ENCODE data around the gene GYPE.
"Not testable (repeated sequence)": the region's sequence is repeated elsewhere in the genome, so short reads cannot be mapped to it uniquely, and the experiment has no call there.

Gene GYPE

DNA sequence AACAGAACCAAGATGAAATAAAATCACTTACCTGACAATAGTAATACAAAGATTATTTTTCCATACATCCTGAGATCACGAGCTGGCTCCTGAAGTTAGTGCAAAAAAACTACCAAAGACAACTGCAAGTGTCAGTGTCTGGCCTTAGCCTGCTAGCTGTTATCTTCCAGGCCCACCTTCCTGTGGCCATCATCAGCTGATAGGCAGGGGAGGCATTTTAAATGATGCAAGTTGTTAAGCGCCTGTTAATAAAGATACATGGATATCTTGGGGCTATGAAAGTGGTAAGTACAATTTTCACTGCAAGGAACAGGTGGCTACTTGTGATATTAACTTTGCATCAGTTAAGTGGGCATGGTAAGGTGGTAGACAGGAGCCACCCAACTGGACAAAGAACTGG lies at the start of gene GYPE:
TSS of gene GYPE (minus strand) at position 120 of the 400 bp plus-strand sequence. CDS start at position 68, 52 bp downstream.
- not testable (repeated sequence) for DNase-seq (ENCODE audit: low read depth in 1 of 2, low spot score in 1 of 2)

DNA sequence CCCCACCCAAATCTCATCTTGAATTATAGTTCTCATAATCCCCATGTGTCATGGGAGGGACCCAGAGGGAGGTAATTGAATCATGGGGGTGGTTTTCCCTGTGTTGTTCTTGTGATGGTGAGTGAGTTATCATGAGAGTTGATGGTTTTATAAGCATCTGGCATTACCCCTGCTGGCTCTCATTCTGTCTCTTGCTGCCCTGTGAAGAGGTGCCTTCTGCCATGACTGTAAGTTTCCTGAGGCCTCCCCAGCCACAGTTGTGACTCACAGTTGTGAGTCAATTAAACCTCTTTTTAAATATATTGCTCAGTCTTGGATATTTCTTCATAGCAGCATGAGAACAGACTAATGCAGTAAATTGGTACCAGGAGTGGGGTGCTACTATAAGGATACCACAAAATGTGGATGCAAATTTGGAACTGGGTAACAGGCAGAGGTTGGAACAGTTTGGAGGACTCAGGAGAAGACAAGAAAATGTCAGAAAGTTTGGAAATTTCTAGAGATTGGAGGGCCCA lies 46.2 kb upstream of the GYPE start:
- DNase-seq (ENCODE audit: low read depth in 1 of 2, low spot score in 1 of 2) = not testable (repeated sequence)

GRCh38 chr4:143950967-143951366 lies 45.6 kb upstream of the GYPE start:
- DNase-seq (ENCODE audit: low read depth in 1 of 2, low spot score in 1 of 2) = not testable (repeated sequence)

DNA sequence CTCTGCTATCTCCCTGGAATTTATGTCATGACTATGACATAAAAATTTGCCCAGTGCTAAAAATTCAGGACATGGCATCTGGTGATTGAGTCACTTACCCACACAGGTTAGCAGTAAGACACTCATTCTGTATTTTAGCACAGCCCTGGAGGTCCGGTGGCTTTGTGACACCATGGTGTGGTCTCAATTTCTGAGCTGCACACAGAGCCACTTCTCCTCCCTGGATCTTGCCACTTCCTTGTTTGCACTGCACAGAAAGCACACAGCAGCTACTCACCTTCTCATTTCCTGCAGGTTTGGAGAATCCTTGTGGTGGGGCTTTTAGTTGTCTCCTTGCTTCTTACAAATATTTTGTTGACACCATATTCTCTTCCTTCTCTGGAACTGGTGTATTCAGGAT lies 44.8 kb upstream of the GYPE start:
- not testable (repeated sequence) for DNase-seq (ENCODE audit: low read depth in 1 of 2, low spot score in 1 of 2)

DNA sequence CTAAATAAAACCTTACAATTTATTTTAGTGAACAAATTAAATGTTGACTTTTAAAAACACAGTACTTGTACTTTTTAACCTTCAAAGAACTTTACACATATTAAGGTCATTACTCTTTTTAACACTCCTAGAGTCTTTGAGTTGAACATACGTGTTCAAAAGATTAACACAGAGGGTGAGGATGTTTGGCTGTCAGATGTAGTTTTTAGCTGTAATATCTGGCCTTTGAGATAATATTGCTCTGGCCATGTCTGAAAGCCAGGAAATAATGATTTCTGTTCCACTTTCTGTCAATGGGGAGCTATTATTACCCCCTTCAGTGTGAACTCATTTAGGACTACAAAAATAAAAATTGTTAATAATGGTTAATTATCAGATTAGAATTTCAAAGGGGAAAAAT lies 42.1 kb upstream of the GYPE start:
- not testable (repeated sequence) for DNase-seq (ENCODE audit: low read depth in 1 of 2, low spot score in 1 of 2)

- not testable (repeated sequence) for DNase-seq (ENCODE audit: low read depth in 1 of 2, low spot score in 1 of 2)
Observed at GRCh38 chr4:143940708-143941107, 35.3 kb upstream of the GYPE start.

- DNase-seq (ENCODE audit: low read depth in 1 of 2, low spot score in 1 of 2) = no peak
Observed at GRCh38 chr4:143939528-143939927, 34.2 kb upstream of the GYPE start.

DNA sequence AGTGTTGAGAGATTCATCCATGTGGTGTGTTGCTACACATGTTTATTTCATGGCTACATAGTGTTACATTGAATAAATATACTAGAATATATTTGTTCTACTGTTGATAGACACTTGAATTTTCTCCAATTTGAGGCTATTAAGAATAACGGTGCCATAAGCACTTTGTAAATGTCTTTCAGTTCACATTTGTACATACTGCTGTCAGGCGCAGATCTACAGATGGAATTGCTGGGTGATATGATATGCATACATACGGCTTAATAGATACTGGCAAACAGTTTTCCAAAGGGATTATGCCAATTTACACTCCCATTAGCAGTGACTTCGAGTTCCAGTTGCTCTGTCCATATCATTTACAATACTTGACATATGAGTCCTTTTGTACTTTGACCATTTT lies 33.5 kb upstream of the GYPE start:
- not testable (repeated sequence) for DNase-seq (ENCODE audit: low read depth in 1 of 2, low spot score in 1 of 2)

GRCh38 chr4:143921181-143921580 lies 15.8 kb upstream of the GYPE start:
- DNase-seq (ENCODE audit: low read depth in 1 of 2, low spot score in 1 of 2) = no peak

- DNase-seq (ENCODE audit: low read depth in 1 of 2, low spot score in 1 of 2) = not testable (repeated sequence)
Observed at GRCh38 chr4:143916485-143916884, 11.1 kb upstream of the GYPE start.

GRCh38 chr4:143912478-143912877 lies 7.1 kb upstream of the GYPE start:
- not testable (repeated sequence) for DNase-seq (ENCODE audit: low read depth in 1 of 2, low spot score in 1 of 2)

- peak in 1 of 2 donors; percentile 26 for DNase-seq (ENCODE audit: low read depth in 1 of 2, low spot score in 1 of 2)
Observed at GRCh38 chr4:143911528-143912417, 6.4 kb upstream of the GYPE start.

DNA sequence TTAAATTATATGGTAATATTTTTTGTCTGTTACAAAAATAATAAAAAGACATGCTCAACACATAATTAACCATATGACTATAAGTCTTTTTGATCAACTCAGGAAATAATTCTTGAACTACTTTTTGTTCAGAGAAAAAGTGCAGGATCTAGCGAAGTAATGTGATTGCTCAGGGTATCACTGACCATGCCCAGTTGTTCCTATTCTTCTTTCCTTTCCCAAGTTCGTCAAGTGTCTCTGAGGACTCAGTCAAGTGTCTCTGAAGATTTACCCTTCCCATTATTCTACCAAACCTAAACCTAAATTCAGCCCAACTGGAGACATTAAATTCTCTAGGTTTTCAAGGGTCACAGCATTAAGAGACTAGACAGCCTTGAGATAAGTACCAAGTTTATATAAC lies 5.5 kb upstream of the GYPE start:
- DNase-seq (ENCODE audit: low read depth in 1 of 2, low spot score in 1 of 2) = not testable (repeated sequence)

DNA sequence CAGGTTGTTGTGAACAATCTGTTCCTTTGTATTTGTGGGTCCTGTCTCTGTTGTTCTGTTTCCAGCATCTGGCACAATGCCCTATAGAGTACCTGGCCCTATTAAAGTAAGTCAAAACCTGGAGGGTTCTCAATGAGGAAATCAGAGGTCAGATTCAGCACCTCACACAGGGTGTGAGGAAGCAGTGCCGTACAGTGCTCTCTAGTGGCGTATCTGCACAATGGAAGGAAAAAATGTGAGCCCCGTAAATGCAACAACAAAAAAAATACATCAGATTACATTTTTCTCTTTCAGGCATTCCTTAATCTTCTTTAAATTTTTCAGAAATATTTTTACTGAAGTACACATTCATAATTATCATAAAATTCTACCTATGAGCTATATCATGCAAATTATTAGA lies 2.5 kb upstream of the GYPE start:
- not testable (repeated sequence) for DNase-seq (ENCODE audit: low read depth in 1 of 2, low spot score in 1 of 2)

DNA sequence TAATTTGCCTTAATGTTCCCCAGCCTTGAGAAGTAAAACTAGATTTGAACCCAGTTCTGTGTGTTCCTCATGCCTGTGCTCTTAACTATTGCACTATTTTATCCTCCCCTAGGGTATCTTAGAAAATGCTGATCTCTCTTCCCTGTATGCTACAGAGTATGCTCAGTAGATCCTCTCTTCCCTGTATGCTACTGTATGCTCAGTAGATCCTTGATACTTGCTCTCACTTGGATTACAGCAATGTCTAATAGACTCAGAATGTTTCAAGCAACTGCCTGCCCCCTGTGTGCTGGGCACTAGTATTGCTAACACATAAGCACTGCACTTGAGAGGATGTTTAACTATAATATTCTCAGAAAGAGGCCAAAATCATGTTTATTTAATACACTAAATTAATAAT lies 928 bp downstream of the GYPE start:
- not testable (repeated sequence) for DNase-seq (ENCODE audit: low read depth in 1 of 2, low spot score in 1 of 2)

- not testable (repeated sequence) for DNase-seq (ENCODE audit: low read depth in 1 of 2, low spot score in 1 of 2)
Observed at GRCh38 chr4:143890323-143890722, 15.0 kb downstream of the GYPE start.

DNA sequence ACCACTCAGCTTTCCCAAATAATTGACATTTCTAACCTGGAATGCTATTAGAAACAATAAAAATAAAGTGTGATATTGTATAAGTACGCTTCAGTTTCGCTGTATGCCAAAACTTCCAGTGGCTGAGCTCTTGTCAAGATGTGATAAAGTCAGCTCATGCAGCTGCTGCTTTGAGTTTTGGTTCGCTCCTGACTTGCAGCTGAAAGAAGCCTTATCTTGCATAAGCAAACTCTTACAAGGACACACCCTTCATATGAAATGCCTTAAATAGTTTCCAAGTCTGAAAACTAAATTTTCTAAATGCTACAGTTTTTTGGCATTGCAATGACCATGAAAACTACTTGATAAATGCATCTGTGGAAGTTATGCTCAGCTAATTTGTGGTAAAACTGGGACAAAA lies 17.2 kb downstream of the GYPE start:
- not testable (repeated sequence) for DNase-seq (ENCODE audit: low read depth in 1 of 2, low spot score in 1 of 2)

GRCh38 chr4:143884965-143885364 lies 20.4 kb downstream of the GYPE start:
- not testable (repeated sequence) for DNase-seq (ENCODE audit: low read depth in 1 of 2, low spot score in 1 of 2)

DNA sequence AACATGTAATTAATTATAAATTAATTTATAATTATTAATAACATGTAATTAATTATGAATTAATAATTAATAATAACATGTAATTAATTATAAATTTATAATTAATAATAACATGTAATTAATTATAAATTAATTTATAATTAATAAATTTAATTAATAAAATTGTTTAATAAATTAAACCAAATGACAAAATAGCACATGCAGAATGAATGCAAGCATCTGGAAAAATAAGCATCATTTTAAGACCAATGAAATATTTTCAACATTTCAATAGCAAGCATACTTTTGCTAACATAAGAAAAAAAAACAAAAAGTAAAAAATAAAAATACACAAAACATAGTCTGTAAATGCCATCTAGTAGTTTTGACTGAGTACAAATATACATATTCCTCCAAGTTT lies 21.8 kb downstream of the GYPE start:
- no peak for DNase-seq (ENCODE audit: low read depth in 1 of 2, low spot score in 1 of 2)

DNA sequence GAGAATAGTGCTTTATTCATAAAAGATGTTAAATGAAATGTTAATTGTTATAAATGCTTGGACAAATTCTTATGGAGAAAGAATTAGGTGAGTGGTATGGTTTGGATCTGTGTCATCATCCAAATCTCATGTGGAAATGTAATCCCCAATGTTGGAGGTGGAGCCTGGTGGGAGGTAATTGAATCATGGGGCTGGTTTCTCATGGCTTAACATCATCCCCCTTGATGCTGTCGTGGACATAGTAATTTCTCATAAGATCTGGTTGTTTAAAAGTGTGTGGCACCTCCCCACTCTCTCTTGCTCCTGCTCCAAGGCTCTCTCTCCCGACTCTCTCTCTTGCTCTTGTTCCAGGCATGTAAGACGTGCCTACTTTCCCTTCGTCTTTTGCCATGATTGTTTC lies 22.5 kb downstream of the GYPE start:
- DNase-seq (ENCODE audit: low read depth in 1 of 2, low spot score in 1 of 2) = no peak

- DNase-seq (ENCODE audit: low read depth in 1 of 2, low spot score in 1 of 2) = not testable (repeated sequence)
Observed at GRCh38 chr4:143879561-143879960, 25.8 kb downstream of the GYPE start.

GRCh38 chr4:143875357-143875756 lies 30.0 kb downstream of the GYPE start:
- DNase-seq (ENCODE audit: low read depth in 1 of 2, low spot score in 1 of 2) = not testable (repeated sequence)

All from activated CD4-positive, alpha-beta T cell treated with anti-CD3 and anti-CD28 coated beads, Interleukin-2, amount 50 U/mL, for 24 hours (primary cell).